ENCODE data around the gene SLC36A4. TPM values are rescaled to one million over a fixed set of nuclear protein-coding genes. Genes with fewer than 3 reads are reported as not detected.

Gene SLC36A4
- total RNA-seq, 1 donor = 18.1 TPM

GRCh38 chr11:93099806-93100205 lies 98.0 kb downstream of the SLC36A4 start:
- Histone ChIP-seq H3K4me1 (ENCODE audit: insufficient read depth, low read length) (peaks cover 25% of the 10 kb centered on the region), H3K36me3 (ENCODE audit: insufficient read depth, low read length) (no peaks in the 10 kb centered on the region), H3K79me2 (ENCODE audit: insufficient read depth, low read length) (no peaks in the 10 kb centered on the region), H3K9me3 (ENCODE audit: low read depth, low read length) (no peaks in the 10 kb centered on the region), H3K4me2 (ENCODE audit: insufficient read depth, low read length) (peak overlapping the region; percentile 57), H3K27me3 (ENCODE audit: insufficient read depth, low read length) (no peaks in the 10 kb centered on the region), H4K20me1 (ENCODE audit: insufficient read depth, low read length) (no peaks in the 10 kb centered on the region), H3K27ac (ENCODE audit: low read depth, low read length) (peak overlapping the region; percentile 83), H3K4me3 (ENCODE audit: insufficient read depth, low read length) (no peak overlapping the region), H2AFZ (ENCODE audit: low read length) (peak overlapping the region; percentile 3)
- DNase-seq (ENCODE audit: insufficient read length, low spot score, missing footprints) = no peak
- no peak for TF ChIP-seq CTCF (IDR thresholded peaks at IDR 0.05; ENCODE audit: extremely low read depth, low read depth, low read length)

Small RNA genes lying within 50 kb of the gene (small RNA-seq; reads per million reads assigned to genes)
- gene AP003072.1 = not detected

Other genes starting within 250 kb of the SLC36A4 start
- not detected in 2 replicates for gene MTNR1B, start 228.3 kb downstream of the SLC36A4 start, total RNA-seq
- under 0.01 TPM in 2 replicates for gene DEUP1, start 132.8 kb upstream of the SLC36A4 start, total RNA-seq

All from osteoblast (primary cell).